HepG2 (cell line): Measurements from ENCODE around the gene MBD3L2. TPM values are rescaled to one million over a fixed set of nuclear protein-coding genes. Genes with fewer than 3 reads are reported as not detected.

Experiments used
- ATF1 ChIP-seq: IDR thresholded peaks from 2 replicates; pipeline ENCODE4 v1.6.1; 2016; ENCODE audit warnings: mild to moderate bottlenecking, control low read depth
- CEBPG ChIP-seq: IDR thresholded peaks from 2 replicates; pipeline ENCODE4 v1.6.1; 2016
- CSRNP2 ChIP-seq: sonication (generic); formaldehyde crosslinking; conservative IDR thresholded peaks from 2 replicates; pipeline ENCODE4 v1.8.0; 2022; ENCODE audit warnings: low read depth, missing genetic modification reagents
- GABPB1 ChIP-seq: IDR thresholded peaks from 2 replicates; pipeline ENCODE4 v1.6.1; 2016; ENCODE audit warnings: mild to moderate bottlenecking, missing genetic modification reagents, moderate library complexity, missing compliant biosample characterization
- IRF2 ChIP-seq: IDR thresholded peaks from 2 replicates; pipeline ENCODE4 v1.6.1; 2018; ENCODE audit warnings: missing genetic modification reagents, missing compliant biosample characterization
- PHF21A ChIP-seq: sonication (generic); formaldehyde crosslinking; IDR thresholded peaks from 2 replicates; pipeline ENCODE4 v1.5.0; 2020; ENCODE audit warnings: mild to moderate bottlenecking, missing genetic modification reagents
- SSRP1 ChIP-seq: IDR thresholded peaks from 2 replicates; pipeline ENCODE4 v1.6.1; 2016; ENCODE audit warnings: control low read depth
- STAT6 ChIP-seq: sonication (generic); formaldehyde crosslinking; IDR thresholded peaks from 2 replicates; pipeline ENCODE4 v1.4.0; 2020; ENCODE audit warnings: missing genetic modification reagents, mild to moderate bottlenecking, borderline replicate concordance
- TERF1 ChIP-seq: sonication (generic); formaldehyde crosslinking; IDR thresholded peaks from 2 replicates; pipeline ENCODE4 v1.8.0; 2022; ENCODE audit warnings: mild to moderate bottlenecking, missing genetic modification reagents, moderate library complexity
- THRA ChIP-seq: sonication (generic); formaldehyde crosslinking; IDR thresholded peaks from 2 replicates; pipeline ENCODE4 v1.4.0; 2020; ENCODE audit warnings: missing genetic modification reagents, borderline replicate concordance
- TOPORS ChIP-seq: sonication (generic); formaldehyde crosslinking; IDR thresholded peaks from 2 replicates; pipeline ENCODE4 v1.8.0; 2023; ENCODE audit warnings: mild to moderate bottlenecking, missing genetic modification reagents
- ZBTB10 ChIP-seq: sonication (generic); formaldehyde crosslinking; IDR thresholded peaks from 2 replicates; pipeline ENCODE4 v1.4.0; 2020; ENCODE audit warnings: missing genetic modification reagents, borderline replicate concordance
- ZBTB14 ChIP-seq: sonication (generic); formaldehyde crosslinking; IDR thresholded peaks from 2 replicates; pipeline ENCODE4 v1.4.0; 2020; ENCODE audit warnings: missing genetic modification reagents
- ZNF749 ChIP-seq: sonication (generic); formaldehyde crosslinking; IDR thresholded peaks from 2 replicates; pipeline ENCODE4 v1.8.0; 2022; ENCODE audit warnings: mild to moderate bottlenecking, missing genetic modification reagents, moderate library complexity, borderline replicate concordance
- ZNF781 ChIP-seq: sonication (generic); formaldehyde crosslinking; IDR thresholded peaks from 2 replicates; pipeline ENCODE4 v1.5.1; 2020; ENCODE audit warnings: borderline replicate concordance, mild to moderate bottlenecking, missing genetic modification reagents; ENCODE audit errors: not compliant biosample characterization
- polyA plus RNA-seq, 8 experiments: library from polyadenylated mRNA; depleted of rRNA in 3 of 8; stranded (reverse) in 7 of 8; unstranded in 1 of 8; fragments of >200 nt; fragmentation: Illumina TruSeq in 4 of 8; extraction: Trizol in 4 of 8; gene quantifications; 2 replicates each; pipeline versions ENCODE4 v1.2.1 to v1.2.3, GENCODE V29; 2011 to 2016; ENCODE audit warnings: low read depth in 4 of 8, missing spikeins in 1 of 8, mixed read lengths in 1 of 8; ENCODE audit not compliant: insufficient read depth in 1 of 8
- total RNA-seq, 5 experiments: library from RNA; depleted of rRNA; stranded (reverse); fragments of >200 nt; fragmentation: Illumina TruSeq; extraction: Trizol; gene quantifications; 2 replicates each; pipeline ENCODE4 v1.2.3, GENCODE V29; 2016; ENCODE audit warnings: low read depth in 1 of 5

The MBD3L2 gene
- total and polyA plus RNA-seq, 2 of the 13 experiments (the other 11 are each of a cell fraction or from before 2014, with no cell fraction given): not detected

- TF ChIP-seq GABPB1 (CRISPR knock-in tag): peak; percentile 97
- no peak for TF ChIP-seq TOPORS
- TF ChIP-seq IRF2 (CRISPR knock-in tag): peak; percentile 71
- no peak for TF ChIP-seq ZBTB10 (CRISPR knock-in tag)
- no peak for TF ChIP-seq CSRNP2 (CRISPR knock-in tag)
- no peak for TF ChIP-seq ZBTB14 (CRISPR knock-in tag)
- TF ChIP-seq THRA (CRISPR knock-in tag): no peak
- TF ChIP-seq PHF21A (CRISPR knock-in tag): peak; percentile 43; the same call in 1 of the 2 replicates
- no peak for TF ChIP-seq ATF1 (CRISPR knock-in tag)
- TF ChIP-seq ZNF781 (CRISPR knock-in tag): no peak
- peak; percentile 65; the same call in 1 of the 2 replicates for TF ChIP-seq ZNF749 (CRISPR knock-in tag)
- TF ChIP-seq TERF1: no peak
- 0 out of 2 replicates have a peak, but pooled peaks have one; percentile 82 for TF ChIP-seq STAT6 (CRISPR knock-in tag)
- 0 out of 2 replicates have a peak, but pooled peaks have one; percentile 48 for TF ChIP-seq SSRP1 (CRISPR knock-in tag)
- no peak for TF ChIP-seq CEBPG (CRISPR knock-in tag)
Measured at GRCh38 chr19:7069042-7069903, 20.2 kb downstream of the MBD3L2 start, which contains the start of gene ZNF557 (continued).
